Prostate gland (tissue), 2 donors: ENCODE results near the gene ACKR3.

ENCODE experiments used
- POLR2A ChIP-seq: fragments of 450-650 bp; IDR thresholded peaks from one replicate; pipeline ENCODE4 v1.6.1; 2016; ENCODE audit warnings: antibody characterized with exemption, mild to moderate bottlenecking
- POLR2AphosphoS5 ChIP-seq: sonication (generic); formaldehyde crosslinking; IDR thresholded peaks from one replicate; pipeline ENCODE4 v1.6.1; 2017; ENCODE audit warnings: antibody characterized with exemption
- TF ChIP-seq, protein P1 (sequence below), 4 experiments: fragments of 200-600 bp in 2 of 4; fragments of 450-650 bp in 2 of 4; sonication (generic) in 2 of 4; IDR thresholded peaks; 1 replicate in 3 of 4; 2 replicates in 1 of 4; pipeline ENCODE4 v1.5.1; 2016 to 2019; ENCODE audit warnings: antibody characterized with exemption in 4 of 4, mild to moderate bottlenecking in 2 of 4, moderate library complexity in 2 of 4

DNA sequence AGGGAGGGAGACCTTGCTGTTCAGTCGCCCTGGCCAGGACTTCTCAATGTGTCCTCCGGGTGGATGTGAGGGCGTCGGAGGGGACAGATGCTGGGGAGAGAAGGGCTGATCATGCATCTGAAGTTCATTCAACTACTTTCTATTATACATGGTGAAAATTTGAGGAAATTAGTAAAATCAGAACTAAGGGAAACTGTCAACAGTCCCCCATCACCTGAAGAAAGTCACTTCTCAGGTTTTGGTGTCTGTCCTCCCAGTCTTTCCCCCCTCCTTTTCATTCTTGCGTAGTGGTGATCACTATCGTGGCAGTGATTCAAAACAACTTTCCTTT lies 17.4 kb upstream of the ACKR3 start:
- TF ChIP-seq, protein P1, sequence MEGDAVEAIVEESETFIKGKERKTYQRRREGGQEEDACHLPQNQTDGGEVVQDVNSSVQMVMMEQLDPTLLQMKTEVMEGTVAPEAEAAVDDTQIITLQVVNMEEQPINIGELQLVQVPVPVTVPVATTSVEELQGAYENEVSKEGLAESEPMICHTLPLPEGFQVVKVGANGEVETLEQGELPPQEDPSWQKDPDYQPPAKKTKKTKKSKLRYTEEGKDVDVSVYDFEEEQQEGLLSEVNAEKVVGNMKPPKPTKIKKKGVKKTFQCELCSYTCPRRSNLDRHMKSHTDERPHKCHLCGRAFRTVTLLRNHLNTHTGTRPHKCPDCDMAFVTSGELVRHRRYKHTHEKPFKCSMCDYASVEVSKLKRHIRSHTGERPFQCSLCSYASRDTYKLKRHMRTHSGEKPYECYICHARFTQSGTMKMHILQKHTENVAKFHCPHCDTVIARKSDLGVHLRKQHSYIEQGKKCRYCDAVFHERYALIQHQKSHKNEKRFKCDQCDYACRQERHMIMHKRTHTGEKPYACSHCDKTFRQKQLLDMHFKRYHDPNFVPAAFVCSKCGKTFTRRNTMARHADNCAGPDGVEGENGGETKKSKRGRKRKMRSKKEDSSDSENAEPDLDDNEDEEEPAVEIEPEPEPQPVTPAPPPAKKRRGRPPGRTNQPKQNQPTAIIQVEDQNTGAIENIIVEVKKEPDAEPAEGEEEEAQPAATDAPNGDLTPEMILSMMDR (IDR thresholded peaks at IDR 0.05) = no peak
- TF ChIP-seq POLR2AphosphoS5 = no peak
- TF ChIP-seq POLR2A = no peak
